K562 (cell line): ENCODE measurements around the gene PTH2. TPM values are rescaled to one million over a fixed set of nuclear protein-coding genes. Genes with fewer than 3 reads are reported as not detected.

Experiments used
- ARNT ChIP-seq, 2 experiments: fragments of 450-650 bp; IDR thresholded peaks; 2 replicates each; pipeline ENCODE4 v1.6.1; 2016; ENCODE audit warnings: mild to moderate bottlenecking in 1 of 2
- ASH1L ChIP-seq: fragments of 450-650 bp; IDR thresholded peaks from 2 replicates; pipeline ENCODE4 v1.6.1; 2018; ENCODE audit warnings: borderline replicate concordance, mild to moderate bottlenecking, low read depth; ENCODE audit not compliant: partially characterized antibody
- CHD1 ChIP-seq: fragments of 200-600 bp; sonication (generic); IDR thresholded peaks from one replicate; pipeline ENCODE4 v1.6.1; 2012; ENCODE audit warnings: mild to moderate bottlenecking, moderate library complexity, low read length, inconsistent platforms
- CHD2 ChIP-seq: IDR thresholded peaks from 2 replicates; pipeline ENCODE4 v1.6.1; 2011; ENCODE audit warnings: low read depth, low read length
- DMBX1 ChIP-seq: fragments of 250-450 bp; sonication (Bioruptor Pico); IDR thresholded peaks from 2 replicates; pipeline ENCODE4 v1.8.0; 2022; ENCODE audit warnings: inconsistent platforms, mild to moderate bottlenecking, moderate library complexity, borderline replicate concordance
- HDAC6 ChIP-seq: IDR thresholded peaks from 2 replicates; pipeline ENCODE4 v1.6.1; 2012; ENCODE audit warnings: low read depth, mild to moderate bottlenecking, control low read depth, inconsistent platforms, low read length, moderate library complexity
- HNRNPUL1 ChIP-seq: fragments of 200-400 bp; formaldehyde crosslinking; IDR thresholded peaks from 2 replicates; pipeline ENCODE4 v1.6.1; 2017; ENCODE audit warnings: low read length
- KDM5B ChIP-seq: fragments of 200-600 bp; sonication (generic); IDR thresholded peaks from 2 replicates; pipeline ENCODE4 v1.6.1; 2012; ENCODE audit warnings: low read depth, mild to moderate bottlenecking, moderate library complexity, low read length, control low read depth, inconsistent platforms; ENCODE audit not compliant: insufficient replicate concordance
- MECOM ChIP-seq: fragments of 250-450 bp; sonication (Bioruptor Pico); IDR thresholded peaks from 2 replicates; pipeline ENCODE4 v1.8.0; 2022; ENCODE audit warnings: inconsistent platforms
- NCOR1 ChIP-seq: fragments of 450-650 bp; IDR thresholded peaks from 2 replicates; pipeline ENCODE4 v1.6.1; 2016; ENCODE audit warnings: mild to moderate bottlenecking, moderate library complexity
- PRPF4 ChIP-seq: fragments of 200-400 bp; formaldehyde crosslinking; IDR thresholded peaks from one replicate; pipeline ENCODE4 v1.6.1; 2017; ENCODE audit warnings: low read length, low read depth, mild to moderate bottlenecking; ENCODE audit not compliant: insufficient read depth, poor library complexity, severe bottlenecking
- PYGO2 ChIP-seq: fragments of 450-650 bp; IDR thresholded peaks from 2 replicates; pipeline ENCODE4 v1.6.1; 2016; ENCODE audit warnings: mild to moderate bottlenecking, missing genetic modification characterization, moderate library complexity, missing compliant biosample characterization
- RFX7 ChIP-seq: fragments of 250-450 bp; sonication (Bioruptor Pico); IDR thresholded peaks from 2 replicates; pipeline ENCODE4 v1.5.1; 2021; ENCODE audit warnings: mild to moderate bottlenecking
- SIN3B ChIP-seq: fragments of 450-650 bp; IDR thresholded peaks from 2 replicates; pipeline ENCODE4 v1.6.1; 2017; ENCODE audit warnings: low read depth, mild to moderate bottlenecking, moderate library complexity
- SRSF1 ChIP-seq: fragments of 200-400 bp; formaldehyde crosslinking; IDR thresholded peaks from 2 replicates; pipeline ENCODE4 v1.6.1; 2017; ENCODE audit warnings: mild to moderate bottlenecking, low read depth, low read length, moderate library complexity
- SRSF3 ChIP-seq: fragments of 200-400 bp; formaldehyde crosslinking; IDR thresholded peaks from 2 replicates; pipeline ENCODE4 v1.6.1; 2016; ENCODE audit warnings: mild to moderate bottlenecking, low read length, moderate library complexity; ENCODE audit not compliant: insufficient read depth
- SUPT5H ChIP-seq: fragments of 450-650 bp; IDR thresholded peaks from 2 replicates; pipeline ENCODE4 v1.6.1; 2016
- TBL1XR1 ChIP-seq, 2 experiments: IDR thresholded peaks; 2 replicates each; pipeline ENCODE4 v1.6.1; 2012; ENCODE audit warnings: improper control_type of control experiment in 2 of 2, low read length in 2 of 2, mild to moderate bottlenecking in 1 of 2
- TCF7 ChIP-seq: sonication (generic); IDR thresholded peaks from 2 replicates; pipeline ENCODE4 v1.6.1; 2016; ENCODE audit warnings: antibody characterized with exemption, borderline replicate concordance
- ZEB2 ChIP-seq: fragments of 450-650 bp; IDR thresholded peaks from 2 replicates; pipeline ENCODE4 v1.6.1; 2016
- ZNF12 ChIP-seq: sonication (generic); formaldehyde crosslinking; IDR thresholded peaks from 2 replicates; pipeline ENCODE4 v1.4.0; 2020; ENCODE audit warnings: mild to moderate bottlenecking, missing genetic modification reagents
- ZNF140 ChIP-seq: fragments of 250-450 bp; sonication (Bioruptor Pico); IDR thresholded peaks from 2 replicates; pipeline ENCODE4 v1.8.0; 2021; ENCODE audit warnings: moderate library complexity, mild to moderate bottlenecking, inconsistent platforms
- ZNF263 ChIP-seq: sonication (generic); formaldehyde crosslinking; IDR thresholded peaks from 2 replicates; pipeline ENCODE4 v1.8.0; 2022; ENCODE audit warnings: mild to moderate bottlenecking, missing genetic modification reagents, borderline replicate concordance
- ZNF311 ChIP-seq: fragments of 250-450 bp; sonication (Bioruptor Pico); IDR thresholded peaks from 2 replicates; pipeline ENCODE4 v1.4.0; 2020; ENCODE audit warnings: mild to moderate bottlenecking, moderate library complexity
- ZNF766 ChIP-seq: fragments of 200-800 bp; sonication (Bioruptor generic); conservative IDR thresholded peaks from 2 replicates; pipeline ENCODE4 v1.6.1; 2016; ENCODE audit warnings: missing genetic modification characterization, missing compliant biosample characterization
- polyA plus RNA-seq, 8 experiments: library from polyadenylated mRNA; depleted of rRNA in 4 of 8; stranded (reverse) in 5 of 8; unstranded in 3 of 8; fragments of >200 nt; fragmentation: Nextera tagmentation in 2 of 8; fragmentation: Illumina TruSeq in 1 of 8; extraction: Ambion mirVana in 2 of 8; extraction: Trizol in 1 of 8; gene quantifications; 2 replicates each; pipeline versions ENCODE4 v1.2.1 to v1.2.3, GENCODE V29; 2011 to 2014; ENCODE audit warnings: inconsistent platforms in 1 of 8, missing spikeins in 1 of 8
- total RNA-seq, 7 experiments: library from RNA; depleted of rRNA in 6 of 7; stranded (reverse); fragments of >200 nt in 6 of 7; fragmentation: Illumina TruSeq in 2 of 7; extraction: Trizol in 2 of 7; gene quantifications; 2 replicates each; pipeline versions ENCODE4 v1.2.1 to v1.2.3, GENCODE V29; 2011 to 2021; ENCODE audit warnings: low replicate concordance in 1 of 7
- TF ChIP-seq, protein P1 (sequence below): fragments of 450-650 bp; formaldehyde crosslinking; IDR thresholded peaks from 2 replicates; pipeline ENCODE4 v1.4.0; 2022; ENCODE audit warnings: missing genetic modification characterization
- TF ChIP-seq, protein P2 (sequence below): sonication (generic); formaldehyde crosslinking; IDR thresholded peaks from 2 replicates; pipeline ENCODE4 v1.8.0; 2023; ENCODE audit warnings: mild to moderate bottlenecking, missing genetic modification reagents
- TF ChIP-seq, protein P3 (sequence below): fragments of 250-450 bp; sonication (Bioruptor Pico); IDR thresholded peaks from 2 replicates; pipeline ENCODE4 v1.4.0; 2020

PTH2 gene
- total and polyA plus RNA-seq, 9 of the 15 experiments (the other 6 are each of a cell fraction or from before 2014, with no cell fraction given), result 1.3 TPM; not detected in 8

DNA sequence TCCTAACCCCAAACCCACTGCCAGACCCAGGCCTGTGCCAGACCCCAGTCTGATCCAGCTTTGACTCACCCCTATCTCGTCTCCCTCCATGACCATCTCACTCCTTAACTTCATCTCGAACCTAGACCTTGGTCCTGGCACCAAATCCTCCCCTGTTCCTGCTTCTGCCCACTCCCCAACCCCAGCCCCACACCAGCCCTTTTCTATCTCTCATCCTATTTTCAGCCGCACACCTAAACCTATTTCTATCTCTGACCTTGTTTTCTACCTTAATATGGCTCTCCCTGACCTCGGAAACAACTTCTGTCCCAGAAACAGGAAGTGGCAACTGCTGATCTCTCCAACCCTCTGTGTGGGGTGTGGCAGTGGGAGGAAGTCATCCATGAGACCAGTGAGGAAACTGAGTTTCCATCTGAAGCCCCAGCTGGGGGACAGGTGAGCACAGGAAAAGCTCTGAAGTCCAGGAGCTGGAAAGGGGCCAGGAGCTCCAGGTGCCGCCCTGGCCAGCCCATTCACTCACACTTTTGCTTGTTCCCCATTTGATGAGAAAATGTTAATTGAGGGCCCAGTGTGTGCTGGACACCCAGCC lies 13.7 kb downstream of the PTH2 start (continued):
- no peak for TF ChIP-seq HNRNPUL1
- TF ChIP-seq DMBX1 (CRISPR knock-in tag), result peak; percentile 70
- peak; percentile 60; the same call in 1 of the 2 replicates for TF ChIP-seq ZNF766 (CRISPR knock-in tag)
- TF ChIP-seq HDAC6, result no peak
- TF ChIP-seq ASH1L, result peak; percentile 22
- TF ChIP-seq ZEB2, result peak; percentile 48; the same call in 1 of the 2 replicates
- TF ChIP-seq KDM5B, result no peak
- no peak for TF ChIP-seq MECOM (CRISPR knock-in tag)
- no peak for TF ChIP-seq SRSF1
- TF ChIP-seq TCF7, result no peak
- TF ChIP-seq PYGO2 (tag), result no peak
- TF ChIP-seq, protein P1, sequence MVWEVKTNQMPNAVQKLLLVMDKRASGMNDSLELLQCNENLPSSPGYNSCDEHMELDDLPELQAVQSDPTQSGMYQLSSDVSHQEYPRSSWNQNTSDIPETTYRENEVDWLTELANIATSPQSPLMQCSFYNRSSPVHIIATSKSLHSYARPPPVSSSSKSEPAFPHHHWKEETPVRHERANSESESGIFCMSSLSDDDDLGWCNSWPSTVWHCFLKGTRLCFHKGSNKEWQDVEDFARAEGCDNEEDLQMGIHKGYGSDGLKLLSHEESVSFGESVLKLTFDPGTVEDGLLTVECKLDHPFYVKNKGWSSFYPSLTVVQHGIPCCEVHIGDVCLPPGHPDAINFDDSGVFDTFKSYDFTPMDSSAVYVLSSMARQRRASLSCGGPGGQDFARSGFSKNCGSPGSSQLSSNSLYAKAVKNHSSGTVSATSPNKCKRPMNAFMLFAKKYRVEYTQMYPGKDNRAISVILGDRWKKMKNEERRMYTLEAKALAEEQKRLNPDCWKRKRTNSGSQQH (CRISPR knock-in tag), result peak; percentile 71; the same call in 1 of the 2 replicates
- TF ChIP-seq ZNF263, result no peak
- 0 out of 2 replicates have a peak, but pooled peaks have one; percentile 60 for TF ChIP-seq ZNF311
- TF ChIP-seq CHD1, result no peak
- 0 out of 2 replicates have a peak, but pooled peaks have one; percentile 29 for TF ChIP-seq ZNF12
- TF ChIP-seq ZNF140 (CRISPR knock-in tag), result no peak
- TF ChIP-seq CHD2, result no peak
- TF ChIP-seq SIN3B, result no peak
- no peak for TF ChIP-seq PRPF4
- TF ChIP-seq, protein P2, sequence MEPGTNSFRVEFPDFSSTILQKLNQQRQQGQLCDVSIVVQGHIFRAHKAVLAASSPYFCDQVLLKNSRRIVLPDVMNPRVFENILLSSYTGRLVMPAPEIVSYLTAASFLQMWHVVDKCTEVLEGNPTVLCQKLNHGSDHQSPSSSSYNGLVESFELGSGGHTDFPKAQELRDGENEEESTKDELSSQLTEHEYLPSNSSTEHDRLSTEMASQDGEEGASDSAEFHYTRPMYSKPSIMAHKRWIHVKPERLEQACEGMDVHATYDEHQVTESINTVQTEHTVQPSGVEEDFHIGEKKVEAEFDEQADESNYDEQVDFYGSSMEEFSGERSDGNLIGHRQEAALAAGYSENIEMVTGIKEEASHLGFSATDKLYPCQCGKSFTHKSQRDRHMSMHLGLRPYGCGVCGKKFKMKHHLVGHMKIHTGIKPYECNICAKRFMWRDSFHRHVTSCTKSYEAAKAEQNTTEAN (CRISPR knock-in tag), result no peak
- TF ChIP-seq TBL1XR1 (IDR thresholded peaks at IDR 0.05; ENCODE audit: low read length in 2 of 2), result no peak
- TF ChIP-seq, protein P3, sequence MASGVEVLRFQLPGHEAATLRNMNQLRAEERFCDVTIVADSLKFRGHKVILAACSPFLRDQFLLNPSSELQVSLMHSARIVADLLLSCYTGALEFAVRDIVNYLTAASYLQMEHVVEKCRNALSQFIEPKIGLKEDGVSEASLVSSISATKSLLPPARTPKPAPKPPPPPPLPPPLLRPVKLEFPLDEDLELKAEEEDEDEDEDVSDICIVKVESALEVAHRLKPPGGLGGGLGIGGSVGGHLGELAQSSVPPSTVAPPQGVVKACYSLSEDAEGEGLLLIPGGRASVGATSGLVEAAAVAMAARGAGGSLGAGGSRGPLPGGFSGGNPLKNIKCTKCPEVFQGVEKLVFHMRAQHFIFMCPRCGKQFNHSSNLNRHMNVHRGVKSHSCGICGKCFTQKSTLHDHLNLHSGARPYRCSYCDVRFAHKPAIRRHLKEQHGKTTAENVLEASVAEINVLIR, result no peak
- no peak for TF ChIP-seq NCOR1
- TF ChIP-seq SUPT5H, result peak; percentile 52
- no peak for TF ChIP-seq SRSF3
- TF ChIP-seq ARNT (IDR thresholded peaks at IDR 0.05), result no peak
- TF ChIP-seq RFX7, result no peak
